ENCODE measurements around the gene TESMIN. TPM values are rescaled to one million over a fixed set of nuclear protein-coding genes. Genes with fewer than 3 reads are reported as not detected.

TESMIN gene
- total and polyA plus RNA-seq, 2 of the 13 experiments (the other 11 are each of a cell fraction or from before 2014, with no cell fraction given): 0.15 to 0.45 TPM

GRCh38 chr11:68687311-68687710 lies 64.0 kb downstream of the TESMIN start:
- intact Hi-C loops (cut with micrococcal nuclease; ENCODE audit: unreplicated experiment): no loop called here
- FAIRE-seq (no peak), ATAC-seq (no peak), DNase-seq (ENCODE audit: low spot score) (no peak)
- Histone ChIP-seq H3K9me3 (ENCODE audit: low read length) (no peaks in the 10 kb centered on the region), H3K4me1 (ENCODE audit: insufficient read depth, low read length) (peaks cover 8% of the 10 kb centered on the region; the same call in 1 of the 2 replicates), H4K20me1 (ENCODE audit: insufficient read depth, low read length) (no peaks in the 10 kb centered on the region), H3K4me3 (replicated peaks in 1 of 3; ENCODE audit: insufficient read depth in 1 of 3, low read depth in 2 of 3, low read length in 3 of 3) (no peak overlapping the region), H3K4me2 (ENCODE audit: low read depth, low read length) (no peak overlapping the region), H2AFZ (ENCODE audit: low read length) (no peak overlapping the region), H3K79me2 (ENCODE audit: insufficient read depth, low read length) (no peaks in the 10 kb centered on the region), H3K27me3 (ENCODE audit: control insufficient read depth in 1 of 2, insufficient read depth in 2 of 2, low read length in 2 of 2) (peaks cover 9 to 73% of the 10 kb centered on the region in 2 experiments), H3K27ac (ENCODE audit: extremely low read length, insufficient read depth, low read length) (no peak overlapping the region), H3K36me3 (replicated peaks in 1 of 2; ENCODE audit: control insufficient read depth in 1 of 2, insufficient read depth in 2 of 2, low read length in 2 of 2) (no peaks in the 10 kb centered on the region), H3K9ac (ENCODE audit: insufficient read depth, low read depth, low read length) (no peak overlapping the region)
- ChIA-PET CTCF (ENCODE audit: low intra/inter-chr PET ratio, low total read pairs) (no interaction called here), POLR2A (no interaction called here)
- in situ Hi-C loops (cut with HindIII; ENCODE audit: extremely low pct_ligation_motif_present, low pct_unique_long_range_greater_than_20kb): no loop called here
- TF ChIP-seq NR0B2 (CRISPR knock-in tag; IDR thresholded peaks at IDR 0.05) (no peak), ZFP41 (CRISPR knock-in tag; IDR thresholded peaks at IDR 0.05; ENCODE audit: borderline replicate concordance) (no peak), MATR3 (CRISPR knock-in tag; IDR thresholded peaks at IDR 0.05) (no peak), HDAC6 (IDR thresholded peaks at IDR 0.05; ENCODE audit: low read depth, low read length) (no peak), SOX13 (IDR thresholded peaks at IDR 0.05) (no peak), SOX13 (CRISPR knock-in tag; conservative IDR thresholded peaks at IDR 0.05 in 1 of 2, IDR thresholded peaks at IDR 0.05 in 1 of 2) (no peak), HOXA5 (CRISPR knock-in tag; IDR thresholded peaks at IDR 0.05) (no peak), ATF1 (CRISPR knock-in tag; IDR thresholded peaks at IDR 0.05) (no peak), ZNF766 (CRISPR knock-in tag; IDR thresholded peaks at IDR 0.05; ENCODE audit: borderline replicate concordance) (no peak)
- WGBS (ENCODE audit: low lambda C conversion rate): 50% methylated on average over 9 of the region's 9 CpGs
- no TSS peak for BruUV-seq (replicated peaks)

- in situ Hi-C loops (cut with HindIII; ENCODE audit: extremely low pct_ligation_motif_present, low pct_unique_long_range_greater_than_20kb) (no loop called here), intact Hi-C loops (cut with micrococcal nuclease; ENCODE audit: unreplicated experiment) (no loop called here)
- no peak overlapping the region for H3K4me2 ChIP-seq (ENCODE audit: low read depth, low read length)
- no peak overlapping the region for H3K9ac ChIP-seq (ENCODE audit: insufficient read depth, low read depth, low read length)
- no peak overlapping the region for H2AFZ ChIP-seq (ENCODE audit: low read length)
- H3K36me3 ChIP-seq (replicated peaks in 1 of 2; ENCODE audit: control insufficient read depth in 1 of 2, insufficient read depth in 2 of 2, low read length in 2 of 2): no peaks in the 10 kb centered on the region
- H3K27ac ChIP-seq (ENCODE audit: extremely low read length, insufficient read depth, low read length): no peak overlapping the region
- CTCF ChIA-PET (ENCODE audit: low intra/inter-chr PET ratio, low total read pairs): no interaction called here
- H3K4me1 ChIP-seq (ENCODE audit: insufficient read depth, low read length): peaks cover 8% of the 10 kb centered on the region; the same call in 1 of the 2 replicates
- WGBS (ENCODE audit: low lambda C conversion rate): 48% methylated on average over 8 of the region's 12 CpGs
- H4K20me1 ChIP-seq (ENCODE audit: insufficient read depth, low read length): no peaks in the 10 kb centered on the region
- no peaks in the 10 kb centered on the region for H3K9me3 ChIP-seq (ENCODE audit: low read length)
- H3K79me2 ChIP-seq (ENCODE audit: insufficient read depth, low read length): no peaks in the 10 kb centered on the region
- no peak for ATAC-seq
- no peak for DNase-seq (ENCODE audit: low spot score)
- no peak for FAIRE-seq
- no peak overlapping the region for H3K4me3 ChIP-seq (replicated peaks in 1 of 3; ENCODE audit: insufficient read depth in 1 of 3, low read depth in 2 of 3, low read length in 3 of 3)
- no TSS peak for BruUV-seq (replicated peaks)
- POLR2A ChIA-PET: no interaction called here
- H3K27me3 ChIP-seq (ENCODE audit: control insufficient read depth in 1 of 2, insufficient read depth in 2 of 2, low read length in 2 of 2): peaks cover 9 to 75% of the 10 kb centered on the region in 2 experiments
- TF ChIP-seq KLF13 (CRISPR knock-in tag; IDR thresholded peaks at IDR 0.05): no peak
- TF ChIP-seq SMAD9 (CRISPR knock-in tag; IDR thresholded peaks at IDR 0.05): no peak
- TF ChIP-seq HBP1 (CRISPR knock-in tag; IDR thresholded peaks at IDR 0.05; ENCODE audit: low read depth): no peak
- TF ChIP-seq MTA1 (CRISPR knock-in tag; IDR thresholded peaks at IDR 0.05; ENCODE audit: borderline replicate concordance): no peak
- TF ChIP-seq MIER3 (CRISPR knock-in tag; IDR thresholded peaks at IDR 0.05; ENCODE audit: borderline replicate concordance): no peak
- TF ChIP-seq ZNF234 (CRISPR knock-in tag; conservative IDR thresholded peaks at IDR 0.05): no peak
- no peak for TF ChIP-seq ELF1 (CRISPR knock-in tag; IDR thresholded peaks at IDR 0.05)
- no peak for TF ChIP-seq SP4 (CRISPR knock-in tag; IDR thresholded peaks at IDR 0.05)
- TF ChIP-seq RFXANK (CRISPR knock-in tag; IDR thresholded peaks at IDR 0.05): no peak
- TF ChIP-seq MAFK (conservative IDR thresholded peaks at IDR 0.05 in 1 of 2, IDR thresholded peaks at IDR 0.05 in 1 of 2; ENCODE audit: low read length in 2 of 2): no peak
- no peak for TF ChIP-seq ZNF576 (CRISPR knock-in tag; IDR thresholded peaks at IDR 0.05)
- no peak for TF ChIP-seq ZNF713 (CRISPR knock-in tag; IDR thresholded peaks at IDR 0.05)
Observed at GRCh38 chr11:68686486-68686885, 64.8 kb downstream of the TESMIN start.

Measured in HepG2 (cell line).